ENCODE measurements around the gene C16orf95.

- no peak for TF ChIP-seq CTCF (IDR thresholded peaks at IDR 0.05)
- no peak for TF ChIP-seq POLR2A (IDR thresholded peaks at IDR 0.05)
Measured at GRCh38 chr16:87266846-87267245, 50.3 kb downstream of the C16orf95 start.
